ENCODE results near the gene CHRNB4.

CHRNB4 gene

GRCh38 chr15:78667578-78668236 is 26.7 kb upstream of the CHRNB4 start:
- H3K9me3 ChIP-seq (ENCODE audit: control insufficient read depth, insufficient read depth, low read depth, low read length) = no peaks in the 10 kb centered on the region
- TF ChIP-seq ZBTB48 (tag by site-specific recombination; IDR thresholded peaks at IDR 0.05) (no peak), ZNF792 (tag by site-specific recombination; IDR thresholded peaks at IDR 0.05) (no peak), ZNF366 (tag by site-specific recombination; conservative IDR thresholded peaks at IDR 0.05) (no peak)
- no peaks in the 10 kb centered on the region for H3K36me3 ChIP-seq (ENCODE audit: control insufficient read depth in 2 of 2, insufficient read depth in 1 of 2, low read length in 2 of 2)
- CTCF ChIA-PET = interaction anchor here (2.1 kb wide), 1 partner anchor 28 kb away, joined by 6 read pairs; no protein-coding TSS in a partner anchor
- H3K4me1 ChIP-seq (ENCODE audit: control insufficient read depth, insufficient read depth, low read length) = no peaks in the 10 kb centered on the region
- POLR2A ChIA-PET = no interaction called here
- H3K4me3 ChIP-seq (ENCODE audit: low read depth, low read length) = no peak overlapping the region
- no peak overlapping the region for H3K27ac ChIP-seq (ENCODE audit: extremely low read depth, low read depth, low read length)

- no peaks in the 10 kb centered on the region for H3K4me1 ChIP-seq (ENCODE audit: control insufficient read depth, insufficient read depth, low read length)
- no peak overlapping the region for H3K27ac ChIP-seq (ENCODE audit: extremely low read depth, low read depth, low read length)
- H3K4me3 ChIP-seq (ENCODE audit: low read depth, low read length) = no peak overlapping the region
- CTCF ChIA-PET = interaction anchor here (2.1 kb wide), 1 partner anchor 27 kb away, joined by 6 read pairs; no protein-coding TSS in a partner anchor
- no peaks in the 10 kb centered on the region for H3K36me3 ChIP-seq (ENCODE audit: control insufficient read depth in 2 of 2, insufficient read depth in 1 of 2, low read length in 2 of 2)
- no peaks in the 10 kb centered on the region for H3K9me3 ChIP-seq (ENCODE audit: control insufficient read depth, insufficient read depth, low read depth, low read length)
- POLR2A ChIA-PET = no interaction called here
- TF ChIP-seq, protein P1, sequence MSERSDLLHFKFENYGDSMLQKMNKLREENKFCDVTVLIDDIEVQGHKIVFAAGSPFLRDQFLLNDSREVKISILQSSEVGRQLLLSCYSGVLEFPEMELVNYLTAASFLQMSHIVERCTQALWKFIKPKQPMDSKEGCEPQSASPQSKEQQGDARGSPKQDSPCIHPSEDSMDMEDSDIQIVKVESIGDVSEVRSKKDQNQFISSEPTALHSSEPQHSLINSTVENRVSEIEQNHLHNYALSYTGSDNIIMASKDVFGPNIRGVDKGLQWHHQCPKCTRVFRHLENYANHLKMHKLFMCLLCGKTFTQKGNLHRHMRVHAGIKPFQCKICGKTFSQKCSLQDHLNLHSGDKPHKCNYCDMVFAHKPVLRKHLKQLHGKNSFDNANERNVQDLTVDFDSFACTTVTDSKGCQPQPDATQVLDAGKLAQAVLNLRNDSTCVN (tag by site-specific recombination; optimal IDR thresholded peaks at IDR 0.05) = no peak
- TF ChIP-seq ZNF248 (tag by site-specific recombination; IDR thresholded peaks at IDR 0.05) (no peak), REPIN1 (tag by site-specific recombination; IDR thresholded peaks at IDR 0.05; ENCODE audit: low read depth) (no peak)
Measured at GRCh38 chr15:78666010-78666409, 25.0 kb upstream of the CHRNB4 start.

DNA sequence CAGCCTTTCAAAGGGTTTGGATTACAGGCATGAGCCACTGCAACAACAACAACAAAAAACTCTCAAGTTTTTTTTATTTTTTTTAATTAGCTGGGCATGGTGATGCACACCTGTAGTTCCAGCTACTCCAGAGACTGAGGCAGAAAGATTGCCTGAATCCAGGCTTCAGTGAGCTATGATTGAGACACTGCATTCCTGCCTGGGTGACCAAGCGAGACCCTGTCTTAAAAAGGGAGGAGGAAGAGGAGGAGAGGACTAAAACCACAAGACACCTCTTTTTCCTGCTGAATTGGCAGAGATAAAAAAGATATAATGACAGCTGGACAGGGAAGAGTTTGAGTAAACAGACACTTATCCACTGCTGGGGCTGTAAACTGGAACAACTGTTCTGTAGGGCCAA is 22.7 kb upstream of the CHRNB4 start:
- Histone ChIP-seq H3K36me3 (ENCODE audit: control insufficient read depth in 2 of 2, insufficient read depth in 1 of 2, low read length in 2 of 2) (no peaks in the 10 kb centered on the region), H3K27ac (ENCODE audit: extremely low read depth, low read depth, low read length) (no peak overlapping the region), H3K9me3 (ENCODE audit: control insufficient read depth, insufficient read depth, low read depth, low read length) (no peaks in the 10 kb centered on the region), H3K4me3 (ENCODE audit: low read depth, low read length) (no peak overlapping the region), H3K4me1 (ENCODE audit: control insufficient read depth, insufficient read depth, low read length) (no peaks in the 10 kb centered on the region)
- CTCF ChIA-PET = interaction anchor here (1.4 kb wide), 1 partner anchor 25 kb away, joined by 5 read pairs; no protein-coding TSS in a partner anchor
- TF ChIP-seq GLI2 (tag by site-specific recombination; IDR thresholded peaks at IDR 0.05; ENCODE audit: borderline replicate concordance, low read depth) (no peak), ZNF214 (tag by site-specific recombination; IDR thresholded peaks at IDR 0.05; ENCODE audit: borderline replicate concordance) (no peak), OSR2 (tag by site-specific recombination; IDR thresholded peaks at IDR 0.05) (no peak), KLF8 (tag by site-specific recombination; IDR thresholded peaks at IDR 0.05) (no peak), ZNF501 (tag by site-specific recombination; IDR thresholded peaks at IDR 0.05) (no peak), ZNF184 (tag by site-specific recombination; IDR thresholded peaks at IDR 0.05) (no peak), ZNF132 (tag by site-specific recombination; IDR thresholded peaks at IDR 0.05; ENCODE audit: borderline replicate concordance) (no peak), ZNF707 (tag by site-specific recombination; IDR thresholded peaks at IDR 0.05) (no peak), ZNF112 (tag by site-specific recombination; IDR thresholded peaks at IDR 0.05) (no peak), ZNF514 (tag by site-specific recombination; IDR thresholded peaks at IDR 0.05) (no peak), MEIS1 (CRISPR knock-in tag; IDR thresholded peaks at IDR 0.05; ENCODE audit: borderline replicate concordance) (no peak)
- TF ChIP-seq, protein P2, sequence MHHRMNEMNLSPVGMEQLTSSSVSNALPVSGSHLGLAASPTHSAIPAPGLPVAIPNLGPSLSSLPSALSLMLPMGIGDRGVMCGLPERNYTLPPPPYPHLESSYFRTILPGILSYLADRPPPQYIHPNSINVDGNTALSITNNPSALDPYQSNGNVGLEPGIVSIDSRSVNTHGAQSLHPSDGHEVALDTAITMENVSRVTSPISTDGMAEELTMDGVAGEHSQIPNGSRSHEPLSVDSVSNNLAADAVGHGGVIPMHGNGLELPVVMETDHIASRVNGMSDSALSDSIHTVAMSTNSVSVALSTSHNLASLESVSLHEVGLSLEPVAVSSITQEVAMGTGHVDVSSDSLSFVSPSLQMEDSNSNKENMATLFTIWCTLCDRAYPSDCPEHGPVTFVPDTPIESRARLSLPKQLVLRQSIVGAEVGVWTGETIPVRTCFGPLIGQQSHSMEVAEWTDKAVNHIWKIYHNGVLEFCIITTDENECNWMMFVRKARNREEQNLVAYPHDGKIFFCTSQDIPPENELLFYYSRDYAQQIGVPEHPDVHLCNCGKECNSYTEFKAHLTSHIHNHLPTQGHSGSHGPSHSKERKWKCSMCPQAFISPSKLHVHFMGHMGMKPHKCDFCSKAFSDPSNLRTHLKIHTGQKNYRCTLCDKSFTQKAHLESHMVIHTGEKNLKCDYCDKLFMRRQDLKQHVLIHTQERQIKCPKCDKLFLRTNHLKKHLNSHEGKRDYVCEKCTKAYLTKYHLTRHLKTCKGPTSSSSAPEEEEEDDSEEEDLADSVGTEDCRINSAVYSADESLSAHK (tag by site-specific recombination; IDR thresholded peaks at IDR 0.05) = no peak
- TF ChIP-seq, protein P3, sequence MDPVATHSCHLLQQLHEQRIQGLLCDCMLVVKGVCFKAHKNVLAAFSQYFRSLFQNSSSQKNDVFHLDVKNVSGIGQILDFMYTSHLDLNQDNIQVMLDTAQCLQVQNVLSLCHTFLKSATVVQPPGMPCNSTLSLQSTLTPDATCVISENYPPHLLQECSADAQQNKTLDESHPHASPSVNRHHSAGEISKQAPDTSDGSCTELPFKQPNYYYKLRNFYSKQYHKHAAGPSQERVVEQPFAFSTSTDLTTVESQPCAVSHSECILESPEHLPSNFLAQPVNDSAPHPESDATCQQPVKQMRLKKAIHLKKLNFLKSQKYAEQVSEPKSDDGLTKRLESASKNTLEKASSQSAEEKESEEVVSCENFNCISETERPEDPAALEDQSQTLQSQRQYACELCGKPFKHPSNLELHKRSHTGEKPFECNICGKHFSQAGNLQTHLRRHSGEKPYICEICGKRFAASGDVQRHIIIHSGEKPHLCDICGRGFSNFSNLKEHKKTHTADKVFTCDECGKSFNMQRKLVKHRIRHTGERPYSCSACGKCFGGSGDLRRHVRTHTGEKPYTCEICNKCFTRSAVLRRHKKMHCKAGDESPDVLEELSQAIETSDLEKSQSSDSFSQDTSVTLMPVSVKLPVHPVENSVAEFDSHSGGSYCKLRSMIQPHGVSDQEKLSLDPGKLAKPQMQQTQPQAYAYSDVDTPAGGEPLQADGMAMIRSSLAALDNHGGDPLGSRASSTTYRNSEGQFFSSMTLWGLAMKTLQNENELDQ (tag by site-specific recombination; IDR thresholded peaks at IDR 0.05; ENCODE audit: low read depth) = no peak
- POLR2A ChIA-PET = no interaction called here

All from HEK293 (cell line).